Esophagus muscularis mucosa (tissue), 4 donors: Measurements from ENCODE around the gene SLCO2A1. TPM values are rescaled to one million over a fixed set of nuclear protein-coding genes. Genes with fewer than 3 reads are reported as not detected.

Experiments
- DNase-seq: peaks from one replicate; pipeline ENCODE4 v3.0.0-alpha.2; 2017; ENCODE audit errors: extremely low spot score
- H3K27ac ChIP-seq, 4 donors: fragments of 200-600 bp; sonication (generic); replicated peaks in 1 of 4; 1 replicate in 3 of 4; 2 replicates in 1 of 4; pipeline ENCODE4 v1.5.1; 2016 to 2019; ENCODE audit warnings: mild to moderate bottlenecking in 1 of 4
- H3K27me3 ChIP-seq, 4 donors: fragments of 200-600 bp; sonication (generic); one replicate each; pipeline versions ENCODE4 v1.5.1 to v1.6.0; 2016 to 2019
- H3K36me3 ChIP-seq, 4 donors: fragments of 200-600 bp; sonication (generic); one replicate each; pipeline ENCODE4 v1.5.1; 2016 to 2019
- H3K4me1 ChIP-seq, 4 donors: fragments of 200-600 bp; sonication (generic); one replicate each; pipeline ENCODE4 v1.5.1; 2016 to 2019
- H3K4me3 ChIP-seq, 4 donors: fragments of 200-600 bp; sonication (generic); 1 replicate in 2 of 4; 2 replicates in 2 of 4; pipeline ENCODE4 v1.5.1; 2016 to 2019; ENCODE audit warnings: mild to moderate bottlenecking in 4 of 4, moderate library complexity in 1 of 4
- H3K9me3 ChIP-seq, 4 donors: fragments of 200-600 bp; sonication (generic); 1 replicate in 3 of 4; 2 replicates in 1 of 4; pipeline ENCODE4 v1.5.1; 2016 to 2019
- CTCF ChIP-seq, 3 experiments: fragments of 200-600 bp in 2 of 3; fragments of 450-650 bp in 1 of 3; sonication (generic) in 2 of 3; IDR thresholded peaks; one replicate each; pipeline ENCODE4 v1.5.1; 2017 to 2019; ENCODE audit warnings: antibody characterized with exemption in 3 of 3, mild to moderate bottlenecking in 2 of 3, moderate library complexity in 1 of 3
- EP300 ChIP-seq: sonication (generic); formaldehyde crosslinking; IDR thresholded peaks from one replicate; pipeline ENCODE4 v1.6.1; 2017; ENCODE audit warnings: antibody characterized with exemption
- POLR2A ChIP-seq: fragments of 450-650 bp; IDR thresholded peaks from one replicate; pipeline ENCODE4 v1.6.1; 2017; ENCODE audit warnings: antibody characterized with exemption, moderate library complexity, mild to moderate bottlenecking, low read depth
- POLR2AphosphoS5 ChIP-seq, 2 donors: sonication (generic); formaldehyde crosslinking; IDR thresholded peaks; one replicate each; pipeline ENCODE4 v1.6.1; 2017; ENCODE audit warnings: antibody characterized with exemption in 2 of 2
- WGBS: methylation state at CpG from one replicate; pipeline ENCODE4 v1.1.5; 2018; 5-methylcytosine and 5-hydroxymethylcytosine counted together
- intact Hi-C: fragments of 100-400 bp; cut with DNase I; formaldehyde crosslinking; loops from one replicate; pipeline ENCODE4 v1.15.1; 2023
- total RNA-seq, 4 donors: library from RNA; depleted of rRNA; stranded (reverse); fragments of >200 nt; gene quantifications; one replicate each; pipeline versions ENCODE4 v1.1.0 to v1.2.1, GENCODE V29; 2016

SLCO2A1 gene
- total RNA-seq, 4 donors from 2014 or later, result 8.3 to 17.6 (median 13.8) TPM

- WGBS, result 86% methylated on average over 4 of the region's 5 CpGs
- H3K4me1 ChIP-seq, result peaks cover 0 to 7% (median 6%) of the 10 kb centered on the region in 4 donors
- TF ChIP-seq POLR2A, result no peak
- TF ChIP-seq CTCF (IDR thresholded peaks at IDR 0.05), result no peak
- TF ChIP-seq POLR2AphosphoS5 (IDR thresholded peaks at IDR 0.05), result no peak
- no peak for TF ChIP-seq EP300
- H3K9me3 ChIP-seq, result peaks cover 0 to 11% (median 2%) of the 10 kb centered on the region in 4 donors
- DNase-seq, result peak; percentile 89
- H3K4me3 ChIP-seq, result no peak overlapping the region
- no peak overlapping the region for H3K27ac ChIP-seq
- no peaks in the 10 kb centered on the region for H3K36me3 ChIP-seq
- H3K27me3 ChIP-seq, result no peaks in the 10 kb centered on the region
- intact Hi-C loops, result no loop called here
Observed at GRCh38 chr3:133881939-133882825, 147.5 kb downstream of the SLCO2A1 start.

- no peak for DNase-seq
Observed at GRCh38 chr3:133881492-133881891, 148.2 kb downstream of the SLCO2A1 start.

GRCh38 chr3:133880886-133881455, 148.8 kb downstream of the SLCO2A1 start:
- no peak for DNase-seq
- intact Hi-C loops, result no loop called here
- WGBS, result 100% methylated on average over 2 of the region's 4 CpGs
- no peak for TF ChIP-seq EP300
- TF ChIP-seq POLR2A, result no peak
- no peak for TF ChIP-seq POLR2AphosphoS5 (IDR thresholded peaks at IDR 0.05)
- no peak for TF ChIP-seq CTCF (IDR thresholded peaks at IDR 0.05)
- Histone ChIP-seq H3K4me1 (peaks cover 0 to 7% (median 6%) of the 10 kb centered on the region in 4 donors), H3K4me3 (no peak overlapping the region), H3K27me3 (no peaks in the 10 kb centered on the region), H3K27ac (no peak overlapping the region), H3K36me3 (no peaks in the 10 kb centered on the region), H3K9me3 (peaks cover 0 to 11% (median 2%) of the 10 kb centered on the region in 4 donors)

More at GRCh38 chr3:133881492-133881891, 148.2 kb downstream of the SLCO2A1 start:
- no peaks in the 10 kb centered on the region for H3K36me3 ChIP-seq
- H3K27me3 ChIP-seq, result no peaks in the 10 kb centered on the region
- intact Hi-C loops, result no loop called here
- 89% methylated on average over 1 of the region's 1 CpG for WGBS
- no peak overlapping the region for H3K27ac ChIP-seq
- H3K4me1 ChIP-seq, result peaks cover 0 to 7% (median 6%) of the 10 kb centered on the region in 4 donors
- H3K4me3 ChIP-seq, result no peak overlapping the region
- no peak for TF ChIP-seq CTCF (IDR thresholded peaks at IDR 0.05)
- no peak for TF ChIP-seq POLR2A
- no peak for TF ChIP-seq EP300
- TF ChIP-seq POLR2AphosphoS5 (IDR thresholded peaks at IDR 0.05), result no peak
- H3K9me3 ChIP-seq, result peaks cover 0 to 11% (median 2%) of the 10 kb centered on the region in 4 donors

- intact Hi-C loops, result no loop called here
- H3K4me1 ChIP-seq, result peaks cover 0 to 7% (median 6%) of the 10 kb centered on the region in 4 donors
- H3K36me3 ChIP-seq, result no peaks in the 10 kb centered on the region
- WGBS, result 89% methylated on average over 5 of the region's 5 CpGs
- no peak overlapping the region for H3K27ac ChIP-seq
- H3K4me3 ChIP-seq, result no peak overlapping the region
- no peak for DNase-seq
- H3K9me3 ChIP-seq, result peaks cover 0 to 11% (median 2%) of the 10 kb centered on the region in 4 donors
- H3K27me3 ChIP-seq, result no peaks in the 10 kb centered on the region
- no peak for TF ChIP-seq POLR2A
Observed at GRCh38 chr3:133880287-133880686, 149.4 kb downstream of the SLCO2A1 start.

GRCh38 chr3:133878518-133878917, 151.2 kb downstream of the SLCO2A1 start:
- Histone ChIP-seq H3K27me3 (no peaks in the 10 kb centered on the region), H3K4me3 (no peak overlapping the region), H3K27ac (no peak overlapping the region), H3K9me3 (peaks cover 0 to 11% (median 2%) of the 10 kb centered on the region in 4 donors), H3K36me3 (no peaks in the 10 kb centered on the region), H3K4me1 (peaks cover 0 to 6% (median 3%) of the 10 kb centered on the region in 4 donors)
- DNase-seq, result no peak
- WGBS, result 92% methylated on average over 3 of the region's 3 CpGs
- intact Hi-C loops, result no loop called here
- no peak for TF ChIP-seq EP300
- no peak for TF ChIP-seq POLR2AphosphoS5 (IDR thresholded peaks at IDR 0.05)
- no peak for TF ChIP-seq CTCF (IDR thresholded peaks at IDR 0.05)
- TF ChIP-seq POLR2A, result no peak
